HG03457 (cell line): ENCODE data around the gene ZFP92.

Experiments used
- ATAC-seq: cut with Tn5 transposase; IDR thresholded peaks from one replicate; pipeline ENCODE4 v1.9.1; 2021; ENCODE audit warnings: moderate number of reproducible peaks; ENCODE audit not compliant: unreplicated experiment

The ZFP92 gene, protein sequence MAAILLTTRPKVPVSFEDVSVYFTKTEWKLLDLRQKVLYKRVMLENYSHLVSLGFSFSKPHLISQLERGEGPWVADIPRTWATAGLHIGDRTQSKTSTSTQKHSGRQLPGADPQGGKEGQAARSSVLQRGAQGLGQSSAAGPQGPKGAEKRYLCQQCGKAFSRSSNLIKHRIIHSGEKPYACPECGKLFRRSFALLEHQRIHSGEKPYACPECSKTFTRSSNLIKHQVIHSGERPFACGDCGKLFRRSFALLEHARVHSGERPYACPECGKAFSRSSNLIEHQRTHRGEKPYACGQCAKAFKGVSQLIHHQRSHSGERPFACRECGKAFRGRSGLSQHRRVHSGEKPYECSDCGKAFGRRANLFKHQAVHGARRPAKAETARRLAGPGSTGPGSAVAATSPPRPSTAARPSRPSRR

GRCh38 chrX:153411255-153411987, at the start of gene ZFP92:
Gene ZFP92, plus strand, starts transcription at chrX:153411472. Its CDS starts 6,851 bp downstream, at chrX:153418323.
- no peak for ATAC-seq

- no peak for ATAC-seq
Observed at GRCh38 chrX:153361781-153362397, 49.4 kb upstream of the ZFP92 start.

GRCh38 chrX:153365670-153366069, 45.6 kb upstream of the ZFP92 start:
- ATAC-seq, result no peak

GRCh38 chrX:153366119-153366518, 45.2 kb upstream of the ZFP92 start:
- no peak for ATAC-seq

GRCh38 chrX:153366878-153367538, 44.3 kb upstream of the ZFP92 start:
- no peak for ATAC-seq

DNA sequence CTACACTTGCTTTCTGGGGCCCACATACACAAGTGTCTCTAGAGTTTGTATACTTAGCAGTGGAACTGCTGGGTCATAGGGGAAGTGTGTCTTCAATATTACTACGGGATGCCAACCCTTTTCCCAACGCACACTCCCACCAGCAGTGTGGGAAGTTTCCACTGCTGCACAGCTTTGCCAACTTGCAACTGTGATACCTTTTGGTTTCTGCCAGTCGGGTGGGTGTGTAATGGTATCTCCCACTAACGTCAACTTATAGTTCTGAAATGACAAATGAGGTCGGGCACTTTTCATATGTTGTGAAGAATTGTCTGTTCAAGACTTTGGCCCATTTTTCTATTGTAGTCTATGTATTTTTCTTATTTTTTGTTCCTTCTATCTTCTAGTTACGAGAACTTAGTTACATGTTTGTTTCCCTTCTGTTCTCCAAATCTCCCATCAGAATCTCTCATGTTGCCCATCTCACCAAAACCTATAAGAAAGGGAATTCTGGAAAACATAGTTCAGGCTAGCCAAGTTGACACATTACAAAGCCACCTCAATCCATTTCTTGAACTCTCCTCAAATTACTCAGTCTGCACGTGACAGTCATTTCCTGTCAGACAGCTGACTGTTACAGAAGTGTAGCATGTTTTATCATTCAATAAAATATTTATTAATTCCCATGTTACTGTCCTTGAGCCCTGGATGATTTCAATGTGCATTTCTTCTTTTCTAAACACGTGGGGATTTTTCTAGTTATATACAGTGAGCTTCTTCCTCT, 40.8 kb upstream of the ZFP92 start:
- no peak for ATAC-seq

- no peak for ATAC-seq
Observed at GRCh38 chrX:153371256-153371655, 40.0 kb upstream of the ZFP92 start.

DNA sequence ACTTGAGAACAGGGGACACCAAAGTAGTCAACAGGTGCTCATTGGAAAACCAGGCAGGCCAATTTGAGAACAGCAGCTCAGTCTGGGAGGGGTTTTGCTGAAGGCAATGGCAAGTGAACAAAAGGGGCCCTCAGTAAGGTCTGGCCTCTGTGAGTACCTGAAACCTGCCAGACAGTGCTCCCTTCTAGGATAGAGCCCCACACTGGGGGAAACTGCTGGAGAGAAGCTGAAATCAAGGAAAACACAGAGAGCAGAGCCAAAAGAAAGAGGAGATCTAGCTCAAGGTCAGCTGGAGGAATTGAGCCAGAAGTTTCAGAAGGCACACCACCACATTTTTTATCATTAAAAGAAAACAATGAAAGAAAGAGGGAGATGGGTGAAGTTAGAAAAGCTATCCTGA, 38.3 kb upstream of the ZFP92 start:
- ATAC-seq, result no peak

- ATAC-seq, result no peak
Observed at GRCh38 chrX:153374426-153374825, 36.8 kb upstream of the ZFP92 start.

GRCh38 chrX:153375571-153375970, 35.7 kb upstream of the ZFP92 start:
- no peak for ATAC-seq

- ATAC-seq, result no peak
Observed at GRCh38 chrX:153377727-153378126, 33.5 kb upstream of the ZFP92 start.

DNA sequence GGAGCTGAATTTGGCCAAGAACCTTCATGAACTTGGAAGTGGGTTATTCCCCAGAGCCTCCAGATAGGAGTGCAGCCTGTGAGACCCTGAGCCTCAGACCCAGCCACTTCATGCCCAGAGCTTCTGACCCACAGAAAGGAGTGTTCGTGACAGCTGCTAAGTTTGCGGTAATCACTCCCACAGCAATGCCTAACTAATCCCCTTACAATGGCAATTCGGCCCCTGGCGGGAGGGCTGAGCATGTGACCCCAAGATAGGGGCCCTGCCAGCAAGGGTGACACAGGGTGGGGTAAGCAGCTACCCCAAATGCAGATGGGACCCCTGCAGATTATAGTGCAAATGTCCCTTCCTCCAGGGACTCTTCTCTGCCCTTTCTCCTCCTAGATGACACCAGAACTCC, 32.7 kb upstream of the ZFP92 start:
- no peak for ATAC-seq

GRCh38 chrX:153379508-153379907, 31.8 kb upstream of the ZFP92 start:
- no peak for ATAC-seq

GRCh38 chrX:153379971-153380581, 31.2 kb upstream of the ZFP92 start:
- ATAC-seq, result no peak

- ATAC-seq, result no peak
Observed at GRCh38 chrX:153380691-153381090, 30.6 kb upstream of the ZFP92 start.

DNA sequence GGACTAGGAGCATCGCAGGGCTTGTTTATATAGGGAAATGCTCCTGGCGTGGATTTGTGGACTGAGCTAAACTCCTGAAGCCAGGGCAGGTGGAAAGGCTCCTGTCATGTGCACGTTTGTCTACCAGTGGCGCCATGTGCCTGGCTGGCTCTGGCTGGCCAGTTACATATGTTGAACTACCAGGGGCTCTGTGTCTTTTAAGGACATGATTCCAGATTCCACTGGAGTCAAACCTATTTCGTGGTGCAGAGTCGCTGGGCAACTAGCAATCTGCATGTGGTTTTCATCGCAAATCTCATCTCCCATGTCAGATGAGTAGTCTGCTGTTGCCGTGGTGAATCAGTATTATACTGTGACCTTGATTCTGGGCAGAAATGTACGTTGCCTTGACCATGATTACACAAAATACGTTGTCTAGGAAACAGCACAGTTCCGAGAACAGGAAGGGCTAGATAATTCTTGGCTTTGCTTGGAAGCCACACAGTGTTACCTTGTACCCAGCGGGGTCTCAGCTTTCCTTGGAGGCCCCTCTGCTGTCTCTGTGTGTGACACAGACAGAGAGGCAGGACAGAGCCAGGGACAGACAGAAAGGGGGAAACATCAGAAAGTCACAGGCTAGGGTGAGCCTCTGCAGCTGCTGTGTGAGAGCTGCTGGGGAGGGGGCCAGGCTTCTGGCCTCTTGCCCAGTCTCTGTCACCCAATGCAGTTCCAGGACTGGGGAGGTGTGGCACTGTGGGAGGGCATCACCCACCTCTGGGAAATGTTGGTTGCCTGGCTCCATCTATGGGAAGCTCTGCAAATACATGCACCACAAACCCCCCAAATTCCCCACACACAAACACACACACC, 29.4 kb upstream of the ZFP92 start:
- no peak for ATAC-seq

DNA sequence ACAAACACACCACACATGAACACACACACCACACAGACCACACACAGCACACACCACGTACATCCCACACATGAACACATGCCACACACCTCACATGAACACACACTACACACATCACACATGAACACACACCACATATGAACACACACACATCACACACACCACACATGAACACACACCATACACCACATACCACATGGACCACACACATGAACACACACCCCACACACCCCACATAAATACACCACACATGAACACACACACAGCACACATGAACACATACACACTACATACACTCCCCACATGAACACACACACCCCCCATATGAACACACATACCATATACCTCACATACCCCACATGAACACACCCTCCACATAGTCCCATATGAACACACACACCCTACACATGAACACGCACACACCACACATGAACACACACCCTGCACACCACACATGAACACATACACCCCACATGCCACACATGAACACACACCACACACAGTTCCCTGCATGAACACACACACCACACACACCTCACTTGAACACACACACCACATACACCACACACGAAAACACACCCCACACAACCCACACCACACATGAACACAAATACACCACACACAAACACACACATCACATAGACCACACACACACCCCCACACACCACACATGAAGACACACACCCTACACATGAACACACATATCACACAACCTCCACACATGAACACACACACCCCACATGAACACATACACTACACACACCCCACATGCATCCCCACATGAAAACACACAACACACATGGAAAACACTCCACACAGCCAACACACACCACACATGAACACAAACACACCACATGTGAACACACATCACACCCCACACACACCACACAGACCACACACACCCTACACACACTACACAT, 28.4 kb upstream of the ZFP92 start:
- no peak for ATAC-seq

DNA sequence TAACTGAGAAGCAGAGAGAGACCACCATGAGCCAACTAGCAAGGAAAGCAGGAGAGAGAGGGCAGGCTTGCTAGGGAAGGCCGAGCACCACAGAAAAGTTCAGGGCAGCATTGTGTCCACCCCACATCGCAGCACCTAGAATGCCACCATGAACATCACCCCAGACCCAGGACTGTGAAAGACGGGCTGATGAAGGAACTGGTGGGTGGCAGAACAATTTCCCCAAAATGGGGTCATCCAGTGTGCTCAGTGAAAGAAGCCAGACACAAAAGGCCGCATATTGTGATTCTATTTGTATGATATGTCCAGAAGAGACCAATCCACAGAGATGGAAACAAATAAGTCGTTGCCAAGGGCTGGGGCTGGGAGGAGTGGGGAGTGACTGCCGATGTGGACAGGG, 26.9 kb upstream of the ZFP92 start:
- no peak for ATAC-seq
